Measurements from ENCODE around the gene TARDBP. TPM values are rescaled to one million over a fixed set of nuclear protein-coding genes. Genes with fewer than 3 reads are reported as not detected.

Gene TARDBP
- total RNA-seq, 4 donors from 2014 or later: 51.2 to 110 (median 96.6) TPM

DNA sequence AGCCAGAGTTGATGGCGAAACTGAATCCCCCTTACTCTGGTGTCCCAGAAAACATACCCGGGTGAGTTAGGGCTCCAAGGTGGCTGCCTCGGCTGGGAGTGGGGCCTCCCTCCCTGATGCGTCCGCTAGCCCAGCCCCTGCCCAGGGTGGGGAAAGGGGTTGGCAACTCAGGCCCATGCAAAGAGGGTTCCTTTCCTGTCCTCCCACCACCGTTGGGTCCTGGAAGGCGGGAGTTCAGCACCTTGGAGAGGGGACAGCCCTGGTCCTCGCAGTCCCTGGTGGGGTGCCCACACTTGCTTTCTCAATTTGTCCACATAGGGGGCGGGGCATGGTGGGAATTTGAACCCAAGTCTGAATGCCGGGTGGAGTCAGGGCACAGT, 41.3 kb downstream of the TARDBP start:
- Histone ChIP-seq H3K4me1 (peaks cover 3 to 37% (median 8%) of the 10 kb centered on the region in 3 donors), H3K27me3 (no peaks in the 10 kb centered on the region), H3K27ac (no peak overlapping the region), H3K4me3 (no peak overlapping the region), H3K9me3 (no peaks in the 10 kb centered on the region), H3K36me3 (peaks cover 9 to 45% (median 14%) of the 10 kb centered on the region in 3 donors)
- intact Hi-C loops (cut with DNase I): no loop called here
- 37 to 80% methylated on average over 1 to 5 of the region's 10 CpGs for WGBS, 2 donors
- TF ChIP-seq, protein P1, sequence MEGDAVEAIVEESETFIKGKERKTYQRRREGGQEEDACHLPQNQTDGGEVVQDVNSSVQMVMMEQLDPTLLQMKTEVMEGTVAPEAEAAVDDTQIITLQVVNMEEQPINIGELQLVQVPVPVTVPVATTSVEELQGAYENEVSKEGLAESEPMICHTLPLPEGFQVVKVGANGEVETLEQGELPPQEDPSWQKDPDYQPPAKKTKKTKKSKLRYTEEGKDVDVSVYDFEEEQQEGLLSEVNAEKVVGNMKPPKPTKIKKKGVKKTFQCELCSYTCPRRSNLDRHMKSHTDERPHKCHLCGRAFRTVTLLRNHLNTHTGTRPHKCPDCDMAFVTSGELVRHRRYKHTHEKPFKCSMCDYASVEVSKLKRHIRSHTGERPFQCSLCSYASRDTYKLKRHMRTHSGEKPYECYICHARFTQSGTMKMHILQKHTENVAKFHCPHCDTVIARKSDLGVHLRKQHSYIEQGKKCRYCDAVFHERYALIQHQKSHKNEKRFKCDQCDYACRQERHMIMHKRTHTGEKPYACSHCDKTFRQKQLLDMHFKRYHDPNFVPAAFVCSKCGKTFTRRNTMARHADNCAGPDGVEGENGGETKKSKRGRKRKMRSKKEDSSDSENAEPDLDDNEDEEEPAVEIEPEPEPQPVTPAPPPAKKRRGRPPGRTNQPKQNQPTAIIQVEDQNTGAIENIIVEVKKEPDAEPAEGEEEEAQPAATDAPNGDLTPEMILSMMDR (IDR thresholded peaks at IDR 0.05): no peak
- no peak for TF ChIP-seq POLR2A (IDR thresholded peaks at IDR 0.05)
- no peak for DNase-seq

DNA sequence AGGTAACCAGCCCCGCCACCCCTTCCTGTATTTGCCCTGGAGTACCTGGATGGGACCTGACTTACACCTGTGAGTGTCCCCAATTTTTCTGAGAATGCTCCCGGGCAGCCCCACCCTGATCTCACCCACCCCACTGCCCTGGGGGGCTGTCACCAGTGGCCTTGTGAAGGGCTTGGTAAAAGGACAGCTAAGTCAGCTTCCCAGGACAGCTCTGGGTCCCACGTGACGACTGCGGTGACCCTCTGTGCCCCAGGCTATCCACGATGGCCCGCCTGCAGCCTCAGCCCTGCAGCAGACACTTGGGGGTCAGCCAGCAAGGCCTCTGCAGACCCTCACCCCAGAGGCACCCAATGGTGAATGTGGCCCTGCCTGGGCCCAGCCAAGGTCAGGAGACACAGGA, 41.7 kb downstream of the TARDBP start:
- Histone ChIP-seq H3K27me3 (no peaks in the 10 kb centered on the region), H3K4me3 (no peak overlapping the region), H3K27ac (no peak overlapping the region), H3K36me3 (peaks cover 9 to 45% (median 14%) of the 10 kb centered on the region in 3 donors), H3K4me1 (peaks cover 7 to 41% (median 13%) of the 10 kb centered on the region in 3 donors), H3K9me3 (no peaks in the 10 kb centered on the region)
- TF ChIP-seq, protein P1 (IDR thresholded peaks at IDR 0.05): no peak
- no peak for TF ChIP-seq POLR2A (IDR thresholded peaks at IDR 0.05)
- no peak for DNase-seq
- WGBS, 2 donors: 71 to 80% methylated on average over 2 of the region's 7 CpGs
- intact Hi-C loops (cut with DNase I): no loop called here

DNA sequence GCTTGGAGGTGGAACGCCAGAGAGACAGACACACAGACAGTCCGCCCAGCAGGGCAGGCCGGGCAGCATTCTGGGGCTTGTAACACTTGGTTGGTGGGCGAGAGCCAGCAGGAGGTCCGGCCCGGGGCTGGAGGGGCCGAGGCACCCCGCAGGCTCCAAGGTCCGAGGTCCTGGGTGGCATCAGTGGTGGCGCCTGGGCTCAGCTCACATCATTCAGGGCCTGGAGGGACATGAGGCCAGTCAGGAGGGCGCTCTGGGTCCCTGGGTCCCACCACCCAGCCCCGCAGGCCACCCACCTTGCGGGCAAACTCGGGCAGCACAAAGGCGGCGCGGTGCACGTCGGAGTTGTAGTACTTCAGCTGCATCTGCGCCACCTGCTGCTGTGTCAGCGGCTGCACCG, 42.2 kb downstream of the TARDBP start:
- DNase-seq: no peak
- Histone ChIP-seq H3K27ac (no peak overlapping the region), H3K4me3 (no peak overlapping the region), H3K36me3 (peaks cover 9 to 45% (median 14%) of the 10 kb centered on the region in 3 donors), H3K4me1 (peaks cover 10 to 45% (median 13%) of the 10 kb centered on the region in 3 donors), H3K27me3 (no peaks in the 10 kb centered on the region), H3K9me3 (no peaks in the 10 kb centered on the region)
- intact Hi-C loops (cut with DNase I): no loop called here
- WGBS, 2 donors: 86 to 95% methylated on average over 7 to 10 of the region's 22 CpGs
- TF ChIP-seq, protein P1 (IDR thresholded peaks at IDR 0.05): no peak
- no peak for TF ChIP-seq POLR2A (IDR thresholded peaks at IDR 0.05)

DNA sequence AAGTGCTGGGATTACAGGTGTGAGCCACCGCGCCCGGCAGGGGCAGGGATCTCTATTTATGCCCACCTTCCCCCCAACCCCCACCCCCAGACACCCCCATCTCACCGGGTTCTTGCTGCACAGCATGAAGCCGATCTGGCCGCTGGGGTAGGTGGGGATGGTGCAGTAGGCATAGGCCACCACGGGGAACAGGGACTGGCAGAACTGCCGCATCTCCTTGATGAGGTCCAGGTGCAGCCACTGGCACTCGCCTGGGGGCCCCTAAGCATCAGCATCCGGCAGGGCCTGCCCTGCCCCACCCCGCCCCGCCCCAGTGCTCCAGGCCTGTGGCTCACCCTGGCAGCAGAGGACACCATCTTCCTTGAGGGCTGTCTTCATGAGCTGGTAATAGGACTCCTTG, 43.2 kb downstream of the TARDBP start:
- H3K9me3 ChIP-seq: no peaks in the 10 kb centered on the region
- H3K4me1 ChIP-seq: peaks cover 11 to 49% (median 13%) of the 10 kb centered on the region in 3 donors
- intact Hi-C loops (cut with DNase I): no loop called here
- TF ChIP-seq, protein P1 (IDR thresholded peaks at IDR 0.05): no peak
- no peak for TF ChIP-seq POLR2A (IDR thresholded peaks at IDR 0.05)
- DNase-seq: no peak
- WGBS, 2 donors: 80% methylated on average over 1 of the region's 12 CpGs; no CpG with 5 or more reads in 1 of the 2 donors
- H3K36me3 ChIP-seq: peaks cover 9 to 45% (median 14%) of the 10 kb centered on the region in 3 donors
- no peaks in the 10 kb centered on the region for H3K27me3 ChIP-seq
- H3K27ac ChIP-seq: no peak overlapping the region
- H3K4me3 ChIP-seq: no peak overlapping the region

DNA sequence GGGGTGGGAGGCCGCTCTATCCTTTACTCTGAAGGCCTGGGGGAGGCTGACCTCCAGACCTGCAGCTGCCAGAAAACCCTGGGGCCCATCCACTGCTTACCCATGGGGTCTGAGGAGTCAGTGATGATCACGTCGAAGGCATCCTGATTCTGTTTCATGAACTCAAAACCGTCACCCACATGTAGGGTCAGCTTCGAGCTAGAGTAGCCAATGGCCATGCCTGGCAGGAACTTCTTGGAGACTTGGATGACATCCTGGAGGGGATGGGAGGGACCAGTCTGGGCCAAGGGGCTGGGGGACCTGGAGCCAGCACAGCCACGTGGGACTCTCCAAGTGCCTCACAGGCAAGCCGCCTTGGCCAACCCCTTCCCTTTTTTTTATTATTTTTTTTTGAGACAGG, 44.0 kb downstream of the TARDBP start:
- TF ChIP-seq, protein P1 (IDR thresholded peaks at IDR 0.05): no peak
- TF ChIP-seq POLR2A (IDR thresholded peaks at IDR 0.05): no peak
- H3K36me3 ChIP-seq: peaks cover 9 to 45% (median 14%) of the 10 kb centered on the region in 3 donors
- H3K27ac ChIP-seq: no peak overlapping the region
- H3K27me3 ChIP-seq: no peaks in the 10 kb centered on the region
- 92 to 100% methylated on average over 3 to 7 of the region's 7 CpGs for WGBS, 2 donors
- H3K9me3 ChIP-seq: no peaks in the 10 kb centered on the region
- no peak for DNase-seq
- peaks cover 16 to 54% (median 17%) of the 10 kb centered on the region in 3 donors for H3K4me1 ChIP-seq
- intact Hi-C loops (cut with DNase I): no loop called here
- H3K4me3 ChIP-seq: no peak overlapping the region

Measured in esophagus squamous epithelium (tissue), 5 donors.